Fibroblast of mammary gland (primary cell): ENCODE data around the gene RGS7BP.

Experiments
- DNase-seq: peaks from one replicate; pipeline ENCODE4 v3.0.0-alpha.2; 2010; ENCODE audit warnings: low read depth
- H3K4me3 ChIP-seq: 2 replicates; pipeline ENCODE4 v1.5.1; 2011; ENCODE audit warnings: low read depth, mild to moderate bottlenecking, low read length, moderate library complexity; ENCODE audit not compliant: control insufficient read depth
- TF ChIP-seq, protein P1 (sequence below): conservative IDR thresholded peaks from 2 replicates; pipeline ENCODE4 v1.5.1; 2011; ENCODE audit warnings: low read depth, low read length, inconsistent platforms; ENCODE audit not compliant: control insufficient read depth, insufficient read depth

The RGS7BP gene

DNA sequence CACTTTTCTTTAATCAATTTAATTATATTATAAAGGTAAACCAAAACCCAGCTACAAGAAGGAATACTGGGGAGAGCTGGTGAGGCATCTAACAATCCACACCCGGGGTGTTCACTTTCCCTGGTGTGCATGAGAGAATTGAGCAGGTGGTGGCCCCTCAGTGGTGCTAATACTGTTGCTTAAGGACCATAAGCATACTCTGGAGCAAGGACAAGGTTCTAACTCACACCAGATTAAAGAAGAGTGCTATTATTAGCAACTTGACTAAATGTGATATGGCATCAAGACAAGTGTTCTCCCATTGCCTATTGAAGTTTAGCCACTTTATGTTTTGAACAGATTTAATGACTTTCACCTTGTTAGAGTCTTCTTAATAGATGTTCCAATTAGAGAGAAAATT lies 8.8 kb downstream of the RGS7BP start:
- TF ChIP-seq, protein P1, sequence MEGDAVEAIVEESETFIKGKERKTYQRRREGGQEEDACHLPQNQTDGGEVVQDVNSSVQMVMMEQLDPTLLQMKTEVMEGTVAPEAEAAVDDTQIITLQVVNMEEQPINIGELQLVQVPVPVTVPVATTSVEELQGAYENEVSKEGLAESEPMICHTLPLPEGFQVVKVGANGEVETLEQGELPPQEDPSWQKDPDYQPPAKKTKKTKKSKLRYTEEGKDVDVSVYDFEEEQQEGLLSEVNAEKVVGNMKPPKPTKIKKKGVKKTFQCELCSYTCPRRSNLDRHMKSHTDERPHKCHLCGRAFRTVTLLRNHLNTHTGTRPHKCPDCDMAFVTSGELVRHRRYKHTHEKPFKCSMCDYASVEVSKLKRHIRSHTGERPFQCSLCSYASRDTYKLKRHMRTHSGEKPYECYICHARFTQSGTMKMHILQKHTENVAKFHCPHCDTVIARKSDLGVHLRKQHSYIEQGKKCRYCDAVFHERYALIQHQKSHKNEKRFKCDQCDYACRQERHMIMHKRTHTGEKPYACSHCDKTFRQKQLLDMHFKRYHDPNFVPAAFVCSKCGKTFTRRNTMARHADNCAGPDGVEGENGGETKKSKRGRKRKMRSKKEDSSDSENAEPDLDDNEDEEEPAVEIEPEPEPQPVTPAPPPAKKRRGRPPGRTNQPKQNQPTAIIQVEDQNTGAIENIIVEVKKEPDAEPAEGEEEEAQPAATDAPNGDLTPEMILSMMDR = no peak
- no peak overlapping the region for H3K4me3 ChIP-seq
- DNase-seq = no peak

DNA sequence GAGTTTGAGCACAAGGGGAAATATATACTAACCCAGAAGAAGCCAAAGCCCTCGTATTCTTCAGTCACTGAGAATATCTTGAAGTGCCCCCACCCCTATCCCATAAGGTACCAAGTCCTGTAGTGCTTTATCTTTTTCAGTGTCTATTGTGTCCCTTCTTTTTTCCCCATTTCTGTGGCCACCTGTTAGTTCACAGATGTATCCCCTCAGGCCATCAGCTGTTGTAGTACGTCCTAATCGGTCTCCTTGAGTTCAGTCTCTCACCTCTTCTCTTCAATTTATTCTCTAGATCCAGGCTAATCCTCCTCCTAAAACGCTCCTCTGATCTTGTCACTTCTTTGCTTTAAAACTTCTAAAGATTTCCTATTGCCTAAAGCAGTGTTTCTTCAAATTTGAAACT lies 10.4 kb downstream of the RGS7BP start:
- TF ChIP-seq, protein P1 = no peak
- no peak overlapping the region for H3K4me3 ChIP-seq
- DNase-seq = no peak

DNA sequence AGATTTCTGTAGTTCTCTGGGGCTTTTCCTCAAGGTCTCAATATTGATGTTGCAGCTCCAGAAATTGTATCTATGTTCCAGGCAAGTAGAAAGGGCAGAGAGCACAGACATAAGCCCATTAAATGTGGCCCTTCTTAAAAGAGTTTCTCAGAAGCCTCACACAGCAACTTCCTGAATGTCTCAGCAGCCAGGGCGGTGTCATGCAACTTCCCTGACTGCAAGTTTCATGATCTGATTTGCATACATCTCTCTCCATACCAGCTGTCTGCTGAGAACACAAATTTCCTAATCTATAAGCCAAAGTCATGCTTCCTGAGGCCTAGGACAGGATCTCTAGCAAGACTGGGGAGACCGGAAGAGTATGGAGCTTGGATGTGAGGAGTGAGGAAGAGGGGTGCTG lies 13.0 kb downstream of the RGS7BP start:
- no peak for DNase-seq
- no peak overlapping the region for H3K4me3 ChIP-seq
- TF ChIP-seq, protein P1 = no peak

DNA sequence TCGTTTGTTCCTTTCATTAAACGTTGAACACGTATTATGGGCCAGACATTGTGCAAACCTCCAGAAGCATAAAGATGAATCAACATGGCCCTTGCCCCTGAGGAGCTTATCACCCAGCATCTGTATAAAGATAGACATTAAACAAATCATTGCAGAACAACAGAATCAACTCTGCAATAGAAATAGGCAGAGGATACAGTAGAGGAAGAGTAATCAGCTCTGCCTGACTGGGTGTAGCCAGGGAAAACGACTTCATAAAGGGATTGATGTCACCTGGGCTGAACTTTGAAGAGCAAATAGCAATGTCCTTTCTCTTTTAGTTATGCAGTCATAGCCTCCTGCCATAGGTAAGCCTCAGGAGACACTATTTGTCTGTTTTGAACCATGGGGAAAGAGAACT lies 13.4 kb downstream of the RGS7BP start:
- H3K4me3 ChIP-seq = no peak overlapping the region
- TF ChIP-seq, protein P1 = no peak
- no peak for DNase-seq

DNA sequence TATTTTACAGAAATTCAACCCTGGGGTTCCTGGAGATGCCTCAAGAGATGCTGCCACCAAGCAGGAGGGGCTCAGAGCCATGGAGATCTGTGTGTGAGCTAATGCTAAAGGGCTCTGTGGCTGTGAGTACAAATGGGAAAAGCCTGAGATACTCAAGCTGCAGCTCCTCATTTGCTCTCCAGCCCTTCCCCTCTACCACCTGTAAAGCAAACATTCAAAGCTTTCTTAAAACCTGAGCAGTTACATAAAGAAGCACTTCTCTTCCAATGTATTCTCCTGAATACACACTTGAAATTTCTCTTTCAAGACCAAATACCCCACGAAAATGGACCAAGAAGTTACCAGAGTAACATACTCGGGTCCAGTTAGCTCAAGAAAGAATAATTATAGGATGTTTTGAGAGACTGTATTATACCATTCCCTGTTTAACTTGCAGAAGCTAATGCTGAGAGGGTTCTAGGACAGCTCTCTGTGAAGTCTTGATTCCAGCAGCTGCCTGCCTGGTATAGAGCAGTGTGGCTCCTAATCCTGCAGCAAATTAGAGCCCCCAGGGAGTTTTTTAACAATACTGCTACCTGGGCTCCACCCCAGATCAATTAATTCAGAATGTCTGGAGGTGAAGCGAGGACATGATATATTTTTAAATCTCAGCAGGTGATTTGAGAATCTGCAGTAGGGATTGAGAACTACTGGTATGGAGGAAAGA lies 21.1 kb downstream of the RGS7BP start:
- no peak for DNase-seq
- H3K4me3 ChIP-seq = no peak overlapping the region
- TF ChIP-seq, protein P1 = no peak

DNA sequence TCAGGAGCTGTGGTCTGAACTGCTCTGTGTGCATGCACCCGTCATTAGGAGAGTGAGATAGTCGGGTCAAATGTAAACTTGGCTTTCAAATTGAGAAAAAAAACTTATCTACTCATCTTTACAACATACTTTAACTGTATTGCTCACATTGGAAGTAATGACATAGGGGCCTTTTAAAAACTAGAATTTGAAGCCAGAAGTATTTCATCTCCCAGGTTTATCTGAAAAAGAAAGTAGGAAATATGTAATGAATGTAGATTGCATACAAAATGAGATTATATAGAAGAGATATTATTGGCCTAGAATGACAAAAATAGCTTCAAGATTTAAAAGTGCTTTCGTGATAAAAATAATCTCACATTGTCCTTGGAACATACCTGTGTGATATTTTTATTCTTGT lies 24.3 kb downstream of the RGS7BP start:
- DNase-seq = no peak
- H3K4me3 ChIP-seq = no peak overlapping the region
- TF ChIP-seq, protein P1 = no peak

DNA sequence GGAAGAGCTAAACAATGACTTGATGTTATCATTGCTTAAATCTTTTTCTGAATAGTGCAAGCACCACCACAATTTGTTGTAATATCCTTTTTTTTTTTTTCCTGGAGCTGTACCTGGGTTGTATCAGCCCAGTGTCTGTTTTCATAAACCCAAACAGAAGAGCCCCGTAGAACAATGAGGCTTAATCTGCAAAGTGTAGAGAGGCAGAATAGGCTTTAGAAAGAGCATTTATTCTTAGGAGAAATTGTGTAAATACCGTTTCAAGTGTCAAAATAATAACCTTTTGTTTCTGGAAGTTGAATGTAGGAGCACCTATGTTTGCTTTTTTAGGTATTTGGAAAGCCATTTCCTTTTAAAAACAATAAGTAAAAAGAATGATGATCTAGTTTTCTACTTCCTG lies 26.4 kb downstream of the RGS7BP start:
- H3K4me3 ChIP-seq = no peak overlapping the region
- TF ChIP-seq, protein P1 = no peak
- DNase-seq = no peak
